OCI-M1 (cell line): ENCODE results near the gene SKOR2.

ENCODE experiments used
- DNase-seq: peaks from one replicate; lab custom pipeline; 2025; lab: John Stamatoyannopoulos, UW

Gene SKOR2, protein sequence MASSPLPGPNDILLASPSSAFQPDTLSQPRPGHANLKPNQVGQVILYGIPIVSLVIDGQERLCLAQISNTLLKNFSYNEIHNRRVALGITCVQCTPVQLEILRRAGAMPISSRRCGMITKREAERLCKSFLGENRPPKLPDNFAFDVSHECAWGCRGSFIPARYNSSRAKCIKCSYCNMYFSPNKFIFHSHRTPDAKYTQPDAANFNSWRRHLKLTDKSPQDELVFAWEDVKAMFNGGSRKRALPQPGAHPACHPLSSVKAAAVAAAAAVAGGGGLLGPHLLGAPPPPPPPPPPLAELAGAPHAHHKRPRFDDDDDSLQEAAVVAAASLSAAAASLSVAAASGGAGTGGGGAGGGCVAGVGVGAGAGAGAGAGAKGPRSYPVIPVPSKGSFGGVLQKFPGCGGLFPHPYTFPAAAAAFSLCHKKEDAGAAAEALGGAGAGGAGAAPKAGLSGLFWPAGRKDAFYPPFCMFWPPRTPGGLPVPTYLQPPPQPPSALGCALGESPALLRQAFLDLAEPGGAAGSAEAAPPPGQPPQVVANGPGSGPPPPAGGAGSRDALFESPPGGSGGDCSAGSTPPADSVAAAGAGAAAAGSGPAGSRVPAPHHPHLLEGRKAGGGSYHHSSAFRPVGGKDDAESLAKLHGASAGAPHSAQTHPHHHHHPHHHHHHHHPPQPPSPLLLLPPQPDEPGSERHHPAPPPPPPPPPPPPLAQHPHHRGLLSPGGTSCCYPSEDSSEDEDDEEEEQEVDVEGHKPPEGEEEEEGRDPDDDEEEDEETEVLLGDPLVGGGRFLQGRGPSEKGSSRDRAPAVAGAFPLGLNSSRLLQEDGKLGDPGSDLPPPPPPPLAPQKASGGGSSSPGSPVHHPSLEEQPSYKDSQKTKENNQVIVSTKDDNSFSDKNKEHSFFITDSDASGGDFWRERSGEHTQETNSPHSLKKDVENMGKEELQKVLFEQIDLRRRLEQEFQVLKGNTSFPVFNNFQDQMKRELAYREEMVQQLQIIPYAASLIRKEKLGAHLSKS

DNA sequence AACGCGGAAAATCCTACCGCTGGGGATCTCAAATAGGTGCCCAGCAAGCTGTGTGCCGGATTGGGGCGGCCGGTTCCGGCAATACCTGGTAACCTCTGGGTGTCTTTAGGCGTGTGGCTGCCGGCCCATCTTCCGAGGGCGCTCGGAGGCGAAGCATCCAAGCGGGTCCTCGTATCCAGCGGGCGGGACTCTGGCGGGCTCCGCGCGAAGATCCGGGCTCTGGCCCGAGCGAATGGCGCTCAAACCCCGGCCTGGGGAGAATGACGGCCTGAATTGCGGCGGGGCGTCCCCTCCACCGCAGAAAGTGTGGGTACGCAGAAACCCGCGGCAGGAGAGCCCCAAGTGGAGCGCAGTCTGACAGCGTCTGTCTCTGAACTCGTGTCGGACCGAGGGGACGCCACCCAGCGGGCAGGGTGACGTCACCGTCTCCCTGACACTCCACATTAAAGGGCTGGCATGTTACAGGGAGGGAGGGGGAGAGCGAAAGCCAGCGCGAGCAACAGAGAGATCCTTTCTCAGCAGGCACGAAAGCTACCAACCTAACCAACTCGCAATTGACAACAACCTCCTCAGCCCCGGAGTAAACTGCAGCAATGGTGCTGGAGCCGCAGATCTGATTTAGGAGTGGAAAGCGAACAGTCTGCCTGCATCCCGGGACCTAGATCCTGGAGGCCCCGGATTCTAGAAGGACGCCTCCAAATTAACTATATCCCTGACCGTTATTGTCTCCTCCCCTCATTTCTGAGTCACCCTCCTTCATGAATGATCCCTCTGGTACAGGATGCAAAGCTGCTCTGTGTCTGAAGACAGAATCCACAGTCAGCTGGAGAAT is at the start of gene SKOR2:
Gene SKOR2 (minus strand): TSS at position 372 of the 832 bp plus-strand sequence. CDS start 2,477 bp downstream, outside the sequence.
- no peak for DNase-seq

DNA sequence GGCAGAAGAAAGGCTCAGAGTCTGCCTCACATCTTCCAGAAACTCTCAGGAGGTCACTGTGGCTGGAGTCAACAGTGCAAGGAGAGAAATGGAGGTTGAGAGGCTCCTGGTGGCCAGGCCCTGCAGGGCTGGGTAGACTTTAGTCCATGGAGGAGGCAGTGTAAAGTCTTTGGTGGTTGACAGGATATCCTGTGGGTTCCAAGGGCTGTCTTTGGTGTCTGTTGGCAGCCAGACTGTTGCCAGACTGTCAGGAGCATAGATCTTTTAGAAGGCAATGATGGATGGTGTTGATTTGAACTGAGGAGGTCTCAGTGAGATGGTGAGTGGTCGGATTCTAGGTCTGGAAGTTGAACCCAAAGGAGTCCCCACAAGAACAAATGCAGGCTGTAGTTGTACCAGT is 45.0 kb upstream of the SKOR2 start:
- no peak for DNase-seq

DNA sequence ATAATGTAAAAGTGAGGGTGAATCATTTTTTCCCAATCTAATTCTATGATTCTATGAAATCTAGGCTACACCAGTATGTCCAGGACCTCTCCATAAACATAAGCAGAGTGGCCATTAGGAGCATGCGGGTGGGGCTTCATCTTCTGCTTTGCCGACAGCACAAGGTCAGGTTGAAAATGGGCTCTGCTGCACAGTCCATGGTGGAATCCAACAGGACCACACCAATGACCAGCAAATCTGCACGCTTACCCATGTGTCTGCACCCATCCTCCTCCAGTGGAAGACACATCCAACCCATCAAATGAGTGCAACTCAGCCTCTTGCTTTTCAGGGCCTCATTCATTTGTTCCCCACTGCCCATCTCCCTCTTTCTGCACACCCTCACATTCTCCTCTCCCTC is 43.3 kb upstream of the SKOR2 start:
- no peak for DNase-seq

DNA sequence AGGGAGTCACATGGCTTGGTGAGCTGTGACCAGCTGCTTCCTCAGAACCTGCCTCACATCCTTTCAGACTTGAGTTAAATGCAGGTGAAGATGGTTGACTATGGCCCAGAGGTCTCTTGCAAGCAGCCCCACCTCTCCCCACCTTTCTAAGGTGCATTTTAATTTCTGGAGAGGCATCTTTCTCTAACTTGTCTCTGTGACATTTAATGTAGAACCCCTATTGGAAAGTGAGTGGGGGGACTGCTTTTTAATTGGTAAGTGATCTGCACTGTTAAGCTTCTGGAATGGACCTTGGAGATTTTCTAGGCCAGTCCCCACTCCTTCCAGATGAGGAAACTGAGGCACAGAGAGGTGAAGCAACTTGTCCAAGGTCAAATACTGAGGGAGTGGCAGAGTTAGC is 37.3 kb upstream of the SKOR2 start:
- DNase-seq, result no peak

DNA sequence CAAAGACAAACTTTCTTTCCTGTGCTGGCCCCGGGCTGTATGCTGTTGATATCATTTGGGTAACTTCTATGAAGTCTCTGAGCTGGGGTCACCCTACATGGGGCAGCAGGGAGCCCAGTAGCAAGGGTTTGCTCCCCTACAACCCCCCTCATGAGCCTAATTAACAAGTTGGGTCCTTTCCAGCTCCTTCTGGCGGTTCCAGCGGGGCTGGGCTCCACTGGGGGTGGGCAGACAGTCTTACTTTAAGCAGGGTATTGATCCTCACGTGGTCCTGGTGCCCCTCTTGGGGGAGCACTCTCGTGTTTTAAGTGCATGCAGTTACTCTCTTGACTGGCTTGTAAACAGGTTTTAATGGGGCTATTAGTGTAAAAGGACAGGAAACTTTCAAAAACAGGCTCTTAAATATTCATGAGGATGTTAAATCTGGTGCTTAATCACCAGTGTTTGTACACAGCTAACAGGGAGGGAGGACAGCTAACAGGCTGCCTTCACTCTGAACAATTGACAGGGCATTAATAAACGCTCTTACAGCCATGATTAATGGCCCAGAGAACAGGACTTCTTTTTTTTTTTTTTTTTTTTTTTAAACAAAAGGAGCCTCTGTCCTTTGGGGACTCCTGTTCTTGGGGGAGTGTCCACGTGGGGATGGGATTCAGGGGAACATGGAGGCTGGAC is 36.6 kb upstream of the SKOR2 start:
- no peak for DNase-seq

DNA sequence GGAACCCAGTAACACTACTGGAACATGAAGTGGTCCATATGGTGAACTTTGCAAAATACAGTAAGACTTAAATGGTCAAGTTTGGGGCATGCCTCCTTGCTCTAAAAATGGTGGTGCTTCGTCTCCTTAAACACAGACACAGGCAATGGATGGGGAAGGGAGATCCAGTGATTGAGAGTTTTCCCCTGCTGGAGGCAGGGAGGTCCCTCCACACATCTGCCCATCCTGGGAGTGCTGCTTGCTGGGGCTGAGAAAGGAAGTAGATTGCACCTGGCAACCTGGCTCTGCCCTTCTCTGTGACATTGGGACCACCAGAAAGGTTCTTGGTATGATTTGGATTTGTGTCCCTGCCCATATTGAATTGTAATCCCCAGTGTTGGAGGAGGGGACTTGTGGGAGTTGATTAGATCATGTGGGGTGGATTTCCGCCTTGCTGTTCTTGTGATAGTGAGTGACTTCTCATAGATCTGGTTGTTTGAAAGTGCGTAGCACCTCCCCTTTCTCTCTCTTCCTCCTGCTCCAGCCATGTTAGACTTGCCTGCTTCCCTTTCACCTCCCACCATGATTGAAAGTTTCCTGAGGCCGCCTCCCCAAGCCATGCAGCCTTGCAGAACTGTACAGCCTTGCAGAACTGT is 35.4 kb upstream of the SKOR2 start:
- peak; percentile 8 for DNase-seq

DNA sequence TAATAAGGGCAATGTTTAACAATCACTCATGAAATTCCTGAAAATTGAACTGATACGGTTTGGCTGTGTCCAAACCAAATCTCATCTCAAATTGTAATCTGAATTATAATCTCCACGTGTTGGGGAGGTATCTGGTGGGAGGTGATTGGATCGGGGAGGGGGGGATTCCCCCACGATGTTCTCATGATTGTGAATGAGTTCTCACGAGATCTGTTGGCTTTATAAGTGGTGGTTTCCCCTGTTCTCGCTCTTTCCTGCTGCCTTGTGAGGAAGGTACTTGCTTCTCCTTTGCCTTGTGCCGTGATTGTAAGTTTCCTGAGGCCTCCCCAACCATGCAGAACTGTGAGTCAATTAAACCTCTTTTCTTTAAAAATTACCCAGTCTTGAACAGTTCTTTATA is 34.0 kb upstream of the SKOR2 start:
- DNase-seq, result no peak

DNA sequence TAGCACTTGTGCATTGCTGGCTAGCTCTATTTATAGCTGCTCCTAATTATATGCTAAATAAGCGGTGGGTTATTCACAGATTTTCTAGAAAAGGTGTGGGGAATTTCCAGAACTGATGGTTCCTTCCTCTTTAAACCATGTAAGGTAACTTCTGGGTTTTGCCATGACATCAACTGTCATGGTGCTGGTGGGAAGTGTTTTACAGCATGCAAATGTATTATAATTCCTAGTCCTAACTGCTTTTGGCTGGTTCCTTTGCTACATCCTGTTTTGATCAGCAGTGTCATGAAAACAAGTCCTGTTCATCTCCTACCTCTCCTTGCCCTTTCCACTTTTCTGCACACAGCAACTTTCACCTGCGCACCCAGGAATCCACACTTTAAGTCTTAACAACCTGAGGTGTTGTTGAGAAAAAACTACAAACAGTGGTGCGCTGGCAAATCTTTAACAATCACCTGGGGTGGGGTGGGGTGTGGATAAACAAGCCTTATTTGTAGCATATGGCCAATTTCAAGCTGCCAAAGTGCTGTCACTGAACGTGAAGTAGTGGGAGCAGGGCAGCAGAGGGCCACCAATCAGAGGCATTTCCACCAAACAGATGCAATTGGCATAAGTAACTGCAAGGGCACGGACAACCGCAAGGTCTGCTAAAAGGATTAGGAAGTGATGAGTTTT is 33.4 kb upstream of the SKOR2 start:
- peak; percentile 2 for DNase-seq

DNA sequence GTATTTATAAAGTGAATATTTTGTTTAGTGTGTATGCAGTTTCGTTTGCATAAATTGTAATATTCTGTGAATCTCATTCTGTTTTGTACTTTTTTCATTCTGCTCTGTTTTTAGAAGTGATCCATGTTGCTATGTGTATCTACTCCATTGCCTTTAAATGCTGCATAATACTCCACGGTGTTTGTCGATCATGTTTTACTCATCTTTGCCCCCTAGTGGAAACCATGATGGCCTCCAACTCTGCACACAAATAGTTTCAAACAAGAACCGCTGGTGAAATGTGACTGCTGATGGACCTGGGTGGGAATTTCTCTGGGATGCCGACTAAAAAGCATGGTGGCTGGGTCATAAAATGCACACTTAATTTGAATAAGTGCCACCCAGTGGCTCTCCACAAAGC is 32.0 kb upstream of the SKOR2 start:
- DNase-seq, result peak; percentile 52

DNA sequence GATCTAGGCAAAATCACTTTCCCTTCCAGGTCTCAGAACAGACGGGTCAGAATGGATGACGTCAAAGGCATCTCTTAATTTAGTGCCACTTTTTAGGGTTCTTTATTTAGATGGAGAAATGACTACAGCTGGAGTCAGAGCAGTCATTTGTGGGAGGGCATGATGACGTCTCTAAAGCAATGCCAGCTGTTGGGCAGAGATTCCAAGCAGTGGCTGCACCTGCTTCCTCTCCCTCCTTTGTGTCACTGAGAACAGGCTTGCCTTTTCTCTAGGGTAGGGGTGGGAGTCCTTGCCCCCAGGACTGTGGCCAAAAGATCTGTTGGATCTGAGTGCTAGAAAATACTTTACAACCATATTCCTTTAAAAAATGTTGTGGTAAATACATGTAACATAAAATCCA is 28.7 kb upstream of the SKOR2 start:
- DNase-seq, result no peak

DNA sequence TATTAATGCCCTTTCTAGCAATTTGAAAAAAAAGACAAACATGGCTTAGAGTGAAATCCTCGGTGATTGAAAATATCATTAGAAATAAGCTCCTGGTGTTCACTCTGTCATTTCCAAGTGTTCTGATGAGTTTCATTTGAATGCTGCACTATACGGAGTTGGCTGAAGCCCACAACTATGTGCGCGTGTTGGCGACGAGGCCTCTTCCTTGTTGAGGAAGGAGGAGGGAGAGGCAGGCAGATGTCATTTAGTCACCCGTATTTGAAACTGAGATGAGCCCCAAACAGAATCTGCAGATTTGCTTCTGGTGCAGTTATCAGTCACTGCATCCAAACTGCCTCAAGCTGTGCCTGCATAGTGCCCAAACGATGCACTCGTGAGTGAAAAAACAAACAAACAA is 23.5 kb upstream of the SKOR2 start:
- no peak for DNase-seq

DNA sequence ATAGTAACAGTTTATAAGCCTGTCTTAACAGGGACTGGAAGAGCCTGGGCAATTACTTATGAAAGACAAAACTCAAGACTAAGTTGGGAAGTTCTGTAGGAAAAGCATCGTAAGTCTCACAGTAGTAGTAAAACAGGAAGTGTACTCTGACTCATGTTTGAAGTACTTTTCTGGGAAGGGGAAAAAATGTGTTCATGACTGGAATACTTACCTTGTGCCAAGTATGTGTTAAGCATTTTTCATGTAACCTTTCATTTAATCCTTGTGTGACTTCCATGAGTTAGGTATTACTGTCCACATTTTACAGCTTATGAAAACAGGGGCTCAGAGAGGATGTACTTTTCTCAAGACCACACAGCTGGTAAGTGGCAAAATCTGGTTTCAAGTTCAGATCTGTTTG is 13.7 kb upstream of the SKOR2 start:
- no peak for DNase-seq

DNA sequence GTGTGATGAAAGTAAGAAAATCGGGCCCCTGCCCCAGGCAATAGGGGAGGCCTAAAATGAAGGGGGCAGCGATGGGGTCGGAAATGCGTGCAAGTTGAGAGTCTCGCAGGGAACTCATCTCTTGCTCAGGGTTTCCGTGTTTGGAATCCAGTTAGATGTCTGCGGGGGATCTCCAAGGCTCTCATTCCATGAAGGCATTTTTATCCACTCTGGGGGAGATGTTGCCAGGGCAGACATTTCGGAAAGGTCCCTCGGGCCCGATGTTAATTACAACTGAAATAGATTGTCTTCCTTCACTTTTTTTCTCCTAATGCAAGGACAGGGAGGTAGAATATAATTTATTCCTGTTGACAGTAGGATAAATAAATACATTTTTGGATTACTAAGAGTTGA is 12.8 kb upstream of the SKOR2 start:
- DNase-seq, result no peak

DNA sequence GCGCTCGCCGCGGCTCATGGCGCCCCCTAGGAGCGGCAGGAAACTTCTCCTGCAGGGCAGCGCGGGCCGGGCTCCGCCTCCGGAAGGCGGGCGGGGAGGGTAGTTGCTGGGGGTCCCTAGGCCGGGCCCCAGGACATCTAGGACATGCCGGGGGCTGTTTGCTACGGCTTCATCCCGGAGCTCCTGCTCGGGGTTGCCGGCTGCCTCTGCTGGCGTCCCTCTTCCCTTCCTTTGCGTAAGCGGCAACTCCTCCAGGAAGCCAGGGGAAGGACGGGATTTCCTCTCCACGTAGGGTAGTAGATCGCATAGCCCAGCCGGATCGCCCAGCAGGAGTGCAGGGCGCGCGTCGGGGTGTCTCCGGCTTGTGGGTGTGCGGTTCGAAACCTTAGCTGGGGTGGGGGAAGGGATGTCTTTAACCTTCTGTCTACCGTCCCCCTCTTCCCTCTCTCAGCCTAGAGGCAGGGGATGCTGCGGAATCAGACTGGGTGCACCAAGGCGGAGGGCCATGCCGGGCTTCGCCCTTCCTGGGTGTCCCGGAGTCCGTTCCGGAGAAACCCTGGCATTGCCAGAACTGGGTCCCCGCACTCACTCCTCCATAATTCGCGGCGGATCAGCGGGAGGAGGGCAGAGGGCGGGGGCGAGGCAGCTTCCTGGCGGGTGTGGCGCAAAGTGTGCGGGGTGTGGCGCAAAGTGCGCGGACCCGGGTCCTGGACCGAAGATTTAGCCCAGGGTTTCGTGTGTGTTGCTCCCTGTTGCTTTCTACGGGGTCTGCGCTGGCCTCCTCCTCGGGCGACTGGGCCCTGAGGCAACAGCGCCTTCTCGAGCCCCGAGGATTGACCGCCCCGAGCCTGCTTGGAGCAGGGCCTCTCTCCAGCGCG is 12.2 kb upstream of the SKOR2 start:
- no peak for DNase-seq

DNA sequence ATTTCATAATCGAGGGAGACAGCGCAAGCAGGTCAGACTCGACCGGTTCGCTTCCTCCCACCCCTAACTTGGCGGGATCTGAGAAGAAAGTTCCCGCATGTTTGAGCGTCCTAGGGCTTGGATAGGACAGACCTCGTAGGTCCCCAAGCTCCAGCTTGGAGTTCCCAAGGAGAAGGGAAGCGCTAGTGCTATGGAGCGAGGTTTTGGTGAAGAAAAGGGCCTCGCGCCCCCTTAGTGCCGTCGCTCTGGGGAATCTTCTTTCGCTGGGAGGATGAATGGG is 11.6 kb upstream of the SKOR2 start:
- DNase-seq, result no peak

DNA sequence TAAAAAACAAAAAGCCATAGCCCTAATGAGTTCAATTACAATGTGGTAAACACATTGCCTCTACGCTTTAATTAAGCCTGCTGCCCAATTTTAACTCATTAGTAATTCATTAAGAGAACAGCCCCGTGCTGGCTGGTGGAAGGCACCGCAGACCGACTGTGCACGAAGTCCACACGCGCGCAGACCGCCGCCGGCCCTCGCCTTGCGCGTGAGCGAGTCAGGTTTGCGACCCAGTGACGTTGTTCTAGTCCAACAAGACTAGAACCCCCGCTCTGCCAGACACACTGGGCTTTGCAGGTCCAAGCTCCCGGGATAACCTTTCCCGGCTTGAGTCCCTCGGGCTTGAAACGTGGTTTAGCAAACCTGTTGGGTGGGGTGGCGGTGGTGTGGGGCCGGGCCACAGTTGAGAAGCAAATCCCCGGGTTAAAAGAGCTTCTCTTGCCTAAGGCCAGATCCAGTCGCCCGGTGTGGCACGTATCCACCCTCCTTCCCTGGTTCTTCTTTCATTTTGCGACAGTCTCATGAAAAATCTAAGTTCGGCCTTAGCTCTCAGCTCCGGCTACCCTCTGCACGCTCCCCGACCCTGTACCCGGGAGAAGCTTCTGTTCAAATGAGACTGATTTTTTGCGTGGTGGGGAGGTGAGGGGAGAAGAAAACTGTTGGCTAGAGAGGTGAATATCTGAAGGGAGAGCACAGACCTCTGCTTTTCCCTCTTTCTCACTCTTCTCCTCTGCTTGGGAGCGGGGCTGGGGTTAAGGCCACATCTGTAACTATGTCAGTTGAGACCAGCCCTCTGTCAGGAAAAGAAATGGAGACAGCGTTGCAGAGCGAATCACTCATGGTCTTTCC is 11.1 kb upstream of the SKOR2 start:
- no peak for DNase-seq

DNA sequence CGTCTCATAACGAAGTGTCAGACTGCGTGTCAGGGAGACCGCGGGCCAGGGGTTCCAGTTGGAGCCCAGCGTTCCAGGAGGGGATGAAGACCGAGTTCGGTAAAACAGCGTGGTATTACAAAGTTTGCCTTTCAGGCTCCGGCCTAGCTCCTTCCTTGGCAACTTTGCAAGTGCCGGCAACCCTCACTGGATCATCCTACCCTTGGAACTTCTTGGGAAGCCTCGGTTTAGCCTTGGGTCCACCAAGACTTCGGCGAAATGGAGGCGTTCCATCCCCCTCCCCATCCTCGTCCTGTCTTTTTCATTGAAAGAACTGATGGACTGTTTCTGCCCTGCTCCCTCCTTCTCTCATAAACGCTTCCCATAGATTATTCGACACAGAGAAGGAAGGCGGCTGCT is 10.4 kb upstream of the SKOR2 start:
- DNase-seq, result no peak

DNA sequence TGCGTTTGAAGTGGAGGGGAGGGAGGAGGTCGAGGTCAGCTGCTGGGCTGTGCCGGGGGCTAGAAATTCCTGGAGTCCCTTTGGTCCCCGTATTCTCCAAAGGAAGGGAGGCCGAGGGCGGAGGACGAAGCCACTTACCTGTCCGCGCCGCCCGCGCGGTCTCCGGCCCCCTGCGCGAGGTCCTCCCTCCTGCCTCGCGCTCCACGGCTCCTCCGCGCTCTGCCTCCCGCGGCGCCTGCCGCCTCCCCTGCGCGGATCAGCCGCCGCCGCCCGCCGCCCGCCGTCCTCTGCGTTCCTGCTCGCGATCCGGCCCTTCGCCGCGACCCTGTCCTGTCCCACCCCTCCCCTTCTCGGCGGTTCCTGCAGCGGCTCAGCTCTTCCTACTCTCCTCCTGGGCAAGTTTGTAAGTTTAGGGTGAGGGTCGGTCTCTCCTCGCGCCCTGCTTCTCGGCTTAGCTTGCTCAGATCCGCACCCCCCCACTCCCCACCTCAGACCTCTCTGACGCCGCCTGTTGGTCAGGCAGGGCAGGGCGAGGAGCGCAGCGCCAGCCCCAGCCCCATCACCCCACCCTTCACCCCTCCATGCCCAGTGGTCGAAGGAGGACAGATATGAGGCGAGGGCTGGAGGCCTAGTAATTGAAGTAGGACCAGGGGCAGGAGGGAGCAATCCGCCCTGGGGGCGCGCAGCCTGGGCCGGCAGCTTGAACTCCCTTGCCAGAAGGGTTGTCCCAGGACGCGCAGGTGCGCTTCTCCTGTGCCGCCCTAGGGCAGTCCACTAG is 9.7 kb upstream of the SKOR2 start:
- no peak for DNase-seq
